ENCODE data around the gene VAV1.

Gene VAV1

GRCh38 chr19:6737873-6738786 is 34.4 kb upstream of the VAV1 start:
- TF ChIP-seq CTCF (conservative IDR thresholded peaks at IDR 0.05; ENCODE audit: low read depth, low read length): peak; percentile 79
- peak overlapping the region; percentile 18 for H3K4me3 ChIP-seq (ENCODE audit: low read length)
- DNase-seq (ENCODE audit: low read depth): no peak

- no peak for TF ChIP-seq CTCF (conservative IDR thresholded peaks at IDR 0.05; ENCODE audit: low read depth, low read length)
- DNase-seq (ENCODE audit: low read depth): no peak
- H3K4me3 ChIP-seq (ENCODE audit: low read length): peak overlapping the region; percentile 43
Observed at GRCh38 chr19:6738787-6739389, 33.6 kb upstream of the VAV1 start.

GRCh38 chr19:6739390-6739882 is 33.1 kb upstream of the VAV1 start, which contains the start of gene TRIP10:
Gene TRIP10 (plus strand): TSS chr19:6739680. CDS start chr19:6739762, 82 bp downstream.
- DNase-seq (ENCODE audit: low read depth): no peak
- no peak for TF ChIP-seq CTCF (conservative IDR thresholded peaks at IDR 0.05; ENCODE audit: low read depth, low read length)
- H3K4me3 ChIP-seq (ENCODE audit: low read length): peak within 1 kb of the TSS; percentile 81

GRCh38 chr19:6739883-6740588 is 32.5 kb upstream of the VAV1 start:
- H3K4me3 ChIP-seq (ENCODE audit: low read length): peak overlapping the region; percentile 81
- no peak for DNase-seq (ENCODE audit: low read depth)
- TF ChIP-seq CTCF (conservative IDR thresholded peaks at IDR 0.05; ENCODE audit: low read depth, low read length): no peak

GRCh38 chr19:6740589-6741343 is 31.7 kb upstream of the VAV1 start:
- no peak for TF ChIP-seq CTCF (conservative IDR thresholded peaks at IDR 0.05; ENCODE audit: low read depth, low read length)
- no peak for DNase-seq (ENCODE audit: low read depth)
- peak overlapping the region; percentile 81 for H3K4me3 ChIP-seq (ENCODE audit: low read length)

- DNase-seq (ENCODE audit: low read depth): no peak
- no peak overlapping the region for H3K4me3 ChIP-seq (ENCODE audit: low read length)
- TF ChIP-seq CTCF (conservative IDR thresholded peaks at IDR 0.05; ENCODE audit: low read depth, low read length): no peak
Observed at GRCh38 chr19:6743066-6743465, 29.4 kb upstream of the VAV1 start.
